IMR-90 (cell line): Measurements from ENCODE around the gene PGGHG.

Experiments used
- CEBPB ChIP-seq: IDR thresholded peaks from 2 replicates; pipeline ENCODE4 v1.6.1; 2012; ENCODE audit warnings: low read depth, low read length, improper control_type of control experiment
- ELK1 ChIP-seq: fragments of 150-350 bp; IDR thresholded peaks from 2 replicates; pipeline ENCODE4 v1.6.1; 2016; ENCODE audit warnings: low read depth, mild to moderate bottlenecking, low read length, moderate library complexity, borderline replicate concordance
- FOS ChIP-seq: fragments of 150-350 bp; IDR thresholded peaks from 2 replicates; pipeline ENCODE4 v1.6.1; 2016; ENCODE audit warnings: low read depth, low read length
- MXI1 ChIP-seq: IDR thresholded peaks from 2 replicates; pipeline ENCODE4 v1.6.1; 2012; ENCODE audit warnings: low read depth, mild to moderate bottlenecking, low read length, moderate library complexity, borderline replicate concordance
- POLR2A ChIP-seq: IDR thresholded peaks from 2 replicates; pipeline ENCODE4 v1.6.1; 2012; ENCODE audit warnings: mild to moderate bottlenecking, low read depth, low read length
- RCOR1 ChIP-seq: IDR thresholded peaks from 2 replicates; pipeline ENCODE4 v1.6.1; 2012; ENCODE audit warnings: mild to moderate bottlenecking, low read length, improper control_type of control experiment; ENCODE audit not compliant: insufficient replicate concordance
- RFX5 ChIP-seq: IDR thresholded peaks from 2 replicates; pipeline ENCODE4 v1.8.0; 2012; ENCODE audit warnings: low read depth, mild to moderate bottlenecking, low read length, moderate library complexity
- TF ChIP-seq, protein P1 (sequence below): conservative IDR thresholded peaks from 2 replicates; pipeline ENCODE4 v1.5.1; 2012; ENCODE audit warnings: mild to moderate bottlenecking, low read depth, low read length, improper control_type of control experiment

GRCh38 chr11:266676-267439, 22.1 kb upstream of the PGGHG start:
- TF ChIP-seq POLR2A (no peak), CEBPB (no peak), ELK1 (no peak), MXI1 (no peak), FOS (no peak), RCOR1 (no peak), RFX5 (no peak)
- TF ChIP-seq, protein P1, sequence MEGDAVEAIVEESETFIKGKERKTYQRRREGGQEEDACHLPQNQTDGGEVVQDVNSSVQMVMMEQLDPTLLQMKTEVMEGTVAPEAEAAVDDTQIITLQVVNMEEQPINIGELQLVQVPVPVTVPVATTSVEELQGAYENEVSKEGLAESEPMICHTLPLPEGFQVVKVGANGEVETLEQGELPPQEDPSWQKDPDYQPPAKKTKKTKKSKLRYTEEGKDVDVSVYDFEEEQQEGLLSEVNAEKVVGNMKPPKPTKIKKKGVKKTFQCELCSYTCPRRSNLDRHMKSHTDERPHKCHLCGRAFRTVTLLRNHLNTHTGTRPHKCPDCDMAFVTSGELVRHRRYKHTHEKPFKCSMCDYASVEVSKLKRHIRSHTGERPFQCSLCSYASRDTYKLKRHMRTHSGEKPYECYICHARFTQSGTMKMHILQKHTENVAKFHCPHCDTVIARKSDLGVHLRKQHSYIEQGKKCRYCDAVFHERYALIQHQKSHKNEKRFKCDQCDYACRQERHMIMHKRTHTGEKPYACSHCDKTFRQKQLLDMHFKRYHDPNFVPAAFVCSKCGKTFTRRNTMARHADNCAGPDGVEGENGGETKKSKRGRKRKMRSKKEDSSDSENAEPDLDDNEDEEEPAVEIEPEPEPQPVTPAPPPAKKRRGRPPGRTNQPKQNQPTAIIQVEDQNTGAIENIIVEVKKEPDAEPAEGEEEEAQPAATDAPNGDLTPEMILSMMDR, result no peak
